OCI-LY7 (cell line): Measurements from ENCODE around the gene IST1.

Source experiments
- CTCF ChIP-seq: fragments of 200-600 bp; sonication (generic); conservative IDR thresholded peaks from 2 replicates; pipeline ENCODE4 v1.5.1; 2014; ENCODE audit warnings: mild to moderate bottlenecking, antibody characterized with exemption, low read length, moderate library complexity, mixed read lengths
- EZH2phosphoT487 ChIP-seq: fragments of 200-600 bp; sonication (generic); IDR thresholded peaks from 2 replicates; pipeline ENCODE4 v1.6.1; 2018; ENCODE audit warnings: low read depth, borderline replicate concordance, mild to moderate bottlenecking, mixed run types, antibody characterized with exemption, low read length, moderate library complexity, mixed read lengths

GRCh38 chr16:71902656-71903365 is 7.5 kb downstream of the IST1 start:
- no peak for TF ChIP-seq CTCF
- TF ChIP-seq EZH2phosphoT487: no peak
